GM23338 (cell line): Measurements from ENCODE around the gene SLC9A8.

Experiments used
- CREB1 ChIP-seq: fragments of 250-450 bp; sonication (Bioruptor Pico); IDR thresholded peaks from 2 replicates; pipeline ENCODE4 v1.5.0; 2020; ENCODE audit warnings: low read depth, mild to moderate bottlenecking, moderate library complexity
- EZH2 ChIP-seq: fragments of 200-600 bp; sonication (generic); IDR thresholded peaks from one replicate; pipeline ENCODE4 v1.8.0; 2017; ENCODE audit warnings: antibody characterized with exemption, mild to moderate bottlenecking, low read depth; ENCODE audit not compliant: unreplicated experiment
- EZH2phosphoT487 ChIP-seq: fragments of 200-600 bp; sonication (generic); IDR thresholded peaks from one replicate; pipeline ENCODE4 v1.8.1; 2018; ENCODE audit warnings: antibody characterized with exemption; ENCODE audit not compliant: unreplicated experiment
- JUNB ChIP-seq: IDR thresholded peaks from one replicate; pipeline ENCODE4 v1.6.1; 2016; ENCODE audit warnings: antibody characterized with exemption; ENCODE audit not compliant: unreplicated experiment
- POLR2AphosphoS5 ChIP-seq: IDR thresholded peaks from 2 replicates; pipeline ENCODE4 v1.6.1; 2016; ENCODE audit warnings: antibody characterized with exemption, low read depth
- STAT1 ChIP-seq: IDR thresholded peaks from one replicate; pipeline ENCODE4 v1.6.1; 2016; ENCODE audit warnings: antibody characterized with exemption; ENCODE audit not compliant: unreplicated experiment
- ZNF114 ChIP-seq: fragments of 250-450 bp; sonication (Bioruptor Pico); IDR thresholded peaks from 2 replicates; pipeline ENCODE4 v1.5.0; 2020; ENCODE audit warnings: mild to moderate bottlenecking, moderate library complexity
- ZNF331 ChIP-seq: fragments of 250-450 bp; sonication (Bioruptor Pico); IDR thresholded peaks from 2 replicates; pipeline ENCODE4 v1.5.0; 2020; ENCODE audit warnings: low read depth, mild to moderate bottlenecking, moderate library complexity
- TF ChIP-seq, protein P1 (sequence below), 2 experiments: fragments of 200-600 bp in 1 of 2; sonication (generic) in 1 of 2; conservative IDR thresholded peaks; 2 replicates each; pipeline versions ENCODE4 v1.5.1 to v1.6.1; 2016 to 2017; ENCODE audit warnings: antibody characterized with exemption in 2 of 2, low read depth in 2 of 2, mild to moderate bottlenecking in 2 of 2, moderate library complexity in 1 of 2
- TF ChIP-seq, protein P2 (sequence below): IDR thresholded peaks from one replicate; pipeline ENCODE4 v1.6.1; 2018; ENCODE audit warnings: antibody characterized with exemption; ENCODE audit not compliant: unreplicated experiment
- TF ChIP-seq, protein P3 (sequence below): IDR thresholded peaks from 2 replicates; pipeline ENCODE4 v1.6.1; 2016; ENCODE audit warnings: antibody characterized with exemption

DNA sequence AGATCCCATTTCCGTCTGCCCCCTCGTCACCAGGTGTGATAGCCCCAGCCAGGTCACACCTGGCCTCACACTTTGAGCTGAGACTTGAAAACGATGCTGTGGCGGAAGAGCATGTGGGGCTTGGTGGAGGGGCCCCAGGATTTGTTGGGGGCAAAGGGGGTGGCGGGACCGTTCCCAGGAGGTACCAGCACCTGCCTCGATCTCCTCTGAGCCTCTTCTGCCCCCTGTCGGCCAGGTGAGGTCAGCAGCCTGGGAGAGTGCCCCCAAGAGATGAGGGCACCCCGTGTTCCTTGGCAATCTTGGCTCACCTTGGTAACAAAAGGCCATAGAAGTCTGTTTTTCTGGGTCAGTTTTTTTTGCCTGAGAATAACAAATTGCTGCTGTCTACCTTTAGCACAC is 77.3 kb downstream of the SLC9A8 start:
- TF ChIP-seq EZH2phosphoT487 (no peak), EZH2 (no peak), POLR2AphosphoS5 (no peak), ZNF331 (CRISPR knock-in tag) (no peak), CREB1 (CRISPR knock-in tag) (no peak), ZNF114 (CRISPR knock-in tag) (no peak), JUNB (no peak), STAT1 (no peak)
- TF ChIP-seq, protein P1, sequence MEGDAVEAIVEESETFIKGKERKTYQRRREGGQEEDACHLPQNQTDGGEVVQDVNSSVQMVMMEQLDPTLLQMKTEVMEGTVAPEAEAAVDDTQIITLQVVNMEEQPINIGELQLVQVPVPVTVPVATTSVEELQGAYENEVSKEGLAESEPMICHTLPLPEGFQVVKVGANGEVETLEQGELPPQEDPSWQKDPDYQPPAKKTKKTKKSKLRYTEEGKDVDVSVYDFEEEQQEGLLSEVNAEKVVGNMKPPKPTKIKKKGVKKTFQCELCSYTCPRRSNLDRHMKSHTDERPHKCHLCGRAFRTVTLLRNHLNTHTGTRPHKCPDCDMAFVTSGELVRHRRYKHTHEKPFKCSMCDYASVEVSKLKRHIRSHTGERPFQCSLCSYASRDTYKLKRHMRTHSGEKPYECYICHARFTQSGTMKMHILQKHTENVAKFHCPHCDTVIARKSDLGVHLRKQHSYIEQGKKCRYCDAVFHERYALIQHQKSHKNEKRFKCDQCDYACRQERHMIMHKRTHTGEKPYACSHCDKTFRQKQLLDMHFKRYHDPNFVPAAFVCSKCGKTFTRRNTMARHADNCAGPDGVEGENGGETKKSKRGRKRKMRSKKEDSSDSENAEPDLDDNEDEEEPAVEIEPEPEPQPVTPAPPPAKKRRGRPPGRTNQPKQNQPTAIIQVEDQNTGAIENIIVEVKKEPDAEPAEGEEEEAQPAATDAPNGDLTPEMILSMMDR (conservative IDR thresholded peaks at IDR 0.05; ENCODE audit: low read depth in 2 of 2) = peak; percentile 70 to 83
- TF ChIP-seq, protein P2, sequence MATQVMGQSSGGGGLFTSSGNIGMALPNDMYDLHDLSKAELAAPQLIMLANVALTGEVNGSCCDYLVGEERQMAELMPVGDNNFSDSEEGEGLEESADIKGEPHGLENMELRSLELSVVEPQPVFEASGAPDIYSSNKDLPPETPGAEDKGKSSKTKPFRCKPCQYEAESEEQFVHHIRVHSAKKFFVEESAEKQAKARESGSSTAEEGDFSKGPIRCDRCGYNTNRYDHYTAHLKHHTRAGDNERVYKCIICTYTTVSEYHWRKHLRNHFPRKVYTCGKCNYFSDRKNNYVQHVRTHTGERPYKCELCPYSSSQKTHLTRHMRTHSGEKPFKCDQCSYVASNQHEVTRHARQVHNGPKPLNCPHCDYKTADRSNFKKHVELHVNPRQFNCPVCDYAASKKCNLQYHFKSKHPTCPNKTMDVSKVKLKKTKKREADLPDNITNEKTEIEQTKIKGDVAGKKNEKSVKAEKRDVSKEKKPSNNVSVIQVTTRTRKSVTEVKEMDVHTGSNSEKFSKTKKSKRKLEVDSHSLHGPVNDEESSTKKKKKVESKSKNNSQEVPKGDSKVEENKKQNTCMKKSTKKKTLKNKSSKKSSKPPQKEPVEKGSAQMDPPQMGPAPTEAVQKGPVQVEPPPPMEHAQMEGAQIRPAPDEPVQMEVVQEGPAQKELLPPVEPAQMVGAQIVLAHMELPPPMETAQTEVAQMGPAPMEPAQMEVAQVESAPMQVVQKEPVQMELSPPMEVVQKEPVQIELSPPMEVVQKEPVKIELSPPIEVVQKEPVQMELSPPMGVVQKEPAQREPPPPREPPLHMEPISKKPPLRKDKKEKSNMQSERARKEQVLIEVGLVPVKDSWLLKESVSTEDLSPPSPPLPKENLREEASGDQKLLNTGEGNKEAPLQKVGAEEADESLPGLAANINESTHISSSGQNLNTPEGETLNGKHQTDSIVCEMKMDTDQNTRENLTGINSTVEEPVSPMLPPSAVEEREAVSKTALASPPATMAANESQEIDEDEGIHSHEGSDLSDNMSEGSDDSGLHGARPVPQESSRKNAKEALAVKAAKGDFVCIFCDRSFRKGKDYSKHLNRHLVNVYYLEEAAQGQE = no peak
- TF ChIP-seq, protein P3, sequence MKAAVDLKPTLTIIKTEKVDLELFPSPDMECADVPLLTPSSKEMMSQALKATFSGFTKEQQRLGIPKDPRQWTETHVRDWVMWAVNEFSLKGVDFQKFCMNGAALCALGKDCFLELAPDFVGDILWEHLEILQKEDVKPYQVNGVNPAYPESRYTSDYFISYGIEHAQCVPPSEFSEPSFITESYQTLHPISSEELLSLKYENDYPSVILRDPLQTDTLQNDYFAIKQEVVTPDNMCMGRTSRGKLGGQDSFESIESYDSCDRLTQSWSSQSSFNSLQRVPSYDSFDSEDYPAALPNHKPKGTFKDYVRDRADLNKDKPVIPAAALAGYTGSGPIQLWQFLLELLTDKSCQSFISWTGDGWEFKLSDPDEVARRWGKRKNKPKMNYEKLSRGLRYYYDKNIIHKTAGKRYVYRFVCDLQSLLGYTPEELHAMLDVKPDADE = no peak
